ENCODE data around the gene COL20A1.

The COL20A1 gene

DNA sequence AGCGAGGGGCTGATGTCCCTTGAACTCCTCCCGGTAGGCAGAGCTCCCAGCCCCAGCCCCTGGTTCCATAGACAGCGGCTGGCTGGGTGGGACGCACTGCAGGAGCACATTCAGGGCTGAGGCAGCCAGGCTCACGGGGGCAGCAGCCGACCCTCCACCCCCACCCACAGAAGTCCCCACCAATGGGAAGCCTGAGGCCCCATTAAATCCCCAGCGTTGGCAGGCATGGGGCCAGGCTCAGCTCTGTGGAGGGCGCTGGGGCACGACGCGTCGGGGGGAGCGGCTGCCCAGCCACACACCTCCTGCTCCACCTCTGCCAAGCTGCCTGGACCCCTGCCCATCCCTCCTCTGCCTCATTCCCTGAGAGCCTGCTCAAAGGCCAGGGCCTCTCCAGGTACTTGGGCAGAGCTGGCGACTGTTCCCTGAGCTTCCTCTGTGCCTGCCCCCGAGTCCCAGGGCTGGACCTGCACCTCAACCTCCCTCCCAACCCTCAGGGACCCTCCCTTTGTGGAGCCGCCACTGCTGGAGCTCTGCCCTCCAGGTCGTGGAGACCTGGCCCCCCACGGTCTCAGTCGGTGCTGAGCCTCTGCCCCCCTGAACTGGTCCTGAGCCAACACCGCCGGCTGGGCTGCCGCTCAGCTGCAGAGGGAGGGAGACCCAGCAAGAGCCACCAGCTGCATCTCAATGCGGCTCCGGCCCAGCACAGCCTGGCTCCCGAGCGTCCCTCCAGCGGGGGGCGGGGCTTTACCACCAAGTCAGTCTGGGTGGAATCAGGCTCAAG, 59.0 kb downstream of the COL20A1 start:
- DNase-seq (ENCODE audit: low read depth): no peak
- H3K4me3 ChIP-seq (ENCODE audit: low read depth, low read length): no peak overlapping the region
- TF ChIP-seq, protein P1, sequence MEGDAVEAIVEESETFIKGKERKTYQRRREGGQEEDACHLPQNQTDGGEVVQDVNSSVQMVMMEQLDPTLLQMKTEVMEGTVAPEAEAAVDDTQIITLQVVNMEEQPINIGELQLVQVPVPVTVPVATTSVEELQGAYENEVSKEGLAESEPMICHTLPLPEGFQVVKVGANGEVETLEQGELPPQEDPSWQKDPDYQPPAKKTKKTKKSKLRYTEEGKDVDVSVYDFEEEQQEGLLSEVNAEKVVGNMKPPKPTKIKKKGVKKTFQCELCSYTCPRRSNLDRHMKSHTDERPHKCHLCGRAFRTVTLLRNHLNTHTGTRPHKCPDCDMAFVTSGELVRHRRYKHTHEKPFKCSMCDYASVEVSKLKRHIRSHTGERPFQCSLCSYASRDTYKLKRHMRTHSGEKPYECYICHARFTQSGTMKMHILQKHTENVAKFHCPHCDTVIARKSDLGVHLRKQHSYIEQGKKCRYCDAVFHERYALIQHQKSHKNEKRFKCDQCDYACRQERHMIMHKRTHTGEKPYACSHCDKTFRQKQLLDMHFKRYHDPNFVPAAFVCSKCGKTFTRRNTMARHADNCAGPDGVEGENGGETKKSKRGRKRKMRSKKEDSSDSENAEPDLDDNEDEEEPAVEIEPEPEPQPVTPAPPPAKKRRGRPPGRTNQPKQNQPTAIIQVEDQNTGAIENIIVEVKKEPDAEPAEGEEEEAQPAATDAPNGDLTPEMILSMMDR (IDR thresholded peaks at IDR 0.05; ENCODE audit: low read depth, low read length, missing control alignments): no peak

GRCh38 chr20:63352811-63353221, 59.8 kb downstream of the COL20A1 start:
- no peak overlapping the region for H3K4me3 ChIP-seq (ENCODE audit: low read depth, low read length)
- DNase-seq (ENCODE audit: low read depth): no peak
- TF ChIP-seq, protein P1 (IDR thresholded peaks at IDR 0.05; ENCODE audit: low read depth, low read length, missing control alignments): no peak

DNA sequence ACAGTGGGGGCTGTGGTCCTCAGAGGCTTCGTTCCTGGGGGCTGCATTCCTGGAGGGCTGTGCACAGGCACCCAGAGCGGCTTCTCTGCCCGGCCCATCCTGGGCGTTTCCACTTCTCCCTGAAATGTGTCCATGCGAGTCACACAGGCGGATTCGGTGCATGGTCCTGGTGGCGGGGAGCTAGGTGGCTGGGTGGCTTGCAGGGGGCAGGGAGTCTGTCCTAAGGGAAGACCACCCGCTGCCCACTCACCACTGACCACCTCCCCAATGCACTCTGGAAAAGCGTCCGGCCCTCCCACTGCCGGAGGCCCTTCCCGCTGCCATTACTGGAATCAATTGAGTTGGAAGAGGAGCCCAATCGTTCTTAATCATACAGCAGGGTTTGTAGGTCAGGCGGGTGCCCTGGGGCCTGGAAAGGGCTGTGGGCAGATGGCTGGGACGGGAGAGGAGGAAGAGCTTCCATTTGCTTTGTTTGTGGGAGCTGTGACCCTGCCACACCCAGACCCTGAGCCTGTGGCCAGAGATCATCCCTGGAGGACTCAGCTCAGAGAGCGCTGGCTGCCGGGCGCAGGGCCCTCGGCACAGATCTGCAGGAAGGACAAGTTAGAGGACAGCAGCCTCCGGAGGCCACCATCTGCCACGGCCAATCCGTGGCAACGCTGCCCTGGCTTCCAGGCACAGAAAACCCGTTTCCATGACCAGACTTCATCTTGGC, 61.8 kb downstream of the COL20A1 start:
- no peak overlapping the region for H3K4me3 ChIP-seq (ENCODE audit: low read depth, low read length)
- TF ChIP-seq, protein P1 (IDR thresholded peaks at IDR 0.05; ENCODE audit: low read depth, low read length, missing control alignments): no peak

DNA sequence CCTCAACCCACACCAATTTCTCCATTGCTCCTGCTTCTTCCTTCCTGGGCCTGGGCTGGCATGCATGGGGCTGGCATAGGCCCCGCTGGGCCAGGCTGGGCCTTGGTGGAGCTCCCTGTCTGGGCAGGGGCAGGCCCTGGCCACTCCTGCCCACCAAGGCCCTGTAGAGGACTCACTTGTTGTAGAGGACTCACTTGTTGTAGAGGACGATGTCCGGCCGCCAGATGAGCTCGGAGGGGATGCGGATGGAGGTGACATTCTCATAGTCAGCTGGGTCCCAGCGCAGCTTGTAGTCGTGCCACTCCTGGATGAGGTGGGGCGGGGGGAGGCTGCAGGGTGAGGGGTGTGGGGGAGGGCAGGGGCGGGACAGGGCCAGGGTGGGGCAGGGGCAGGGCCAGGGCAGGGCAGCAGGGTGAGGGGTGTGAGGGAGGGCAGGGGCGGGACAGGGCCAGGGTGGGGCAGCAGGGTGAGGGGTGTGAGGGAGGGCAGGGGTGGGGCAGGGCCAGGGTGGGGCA, 62.9 kb downstream of the COL20A1 start:
- DNase-seq (ENCODE audit: low read depth): no peak
- TF ChIP-seq, protein P1 (IDR thresholded peaks at IDR 0.05; ENCODE audit: low read depth, low read length, missing control alignments): no peak
- H3K4me3 ChIP-seq (ENCODE audit: low read depth, low read length): no peak overlapping the region

More for the DNA sequence above, 61.8 kb downstream of the COL20A1 start:
- no peak for DNase-seq (ENCODE audit: low read depth)

GRCh38 chr20:63356511-63356910, 63.5 kb downstream of the COL20A1 start:
- no peak overlapping the region for H3K4me3 ChIP-seq (ENCODE audit: low read depth, low read length)
- TF ChIP-seq, protein P1 (IDR thresholded peaks at IDR 0.05; ENCODE audit: low read depth, low read length, missing control alignments): no peak
- DNase-seq (ENCODE audit: low read depth): no peak

DNA sequence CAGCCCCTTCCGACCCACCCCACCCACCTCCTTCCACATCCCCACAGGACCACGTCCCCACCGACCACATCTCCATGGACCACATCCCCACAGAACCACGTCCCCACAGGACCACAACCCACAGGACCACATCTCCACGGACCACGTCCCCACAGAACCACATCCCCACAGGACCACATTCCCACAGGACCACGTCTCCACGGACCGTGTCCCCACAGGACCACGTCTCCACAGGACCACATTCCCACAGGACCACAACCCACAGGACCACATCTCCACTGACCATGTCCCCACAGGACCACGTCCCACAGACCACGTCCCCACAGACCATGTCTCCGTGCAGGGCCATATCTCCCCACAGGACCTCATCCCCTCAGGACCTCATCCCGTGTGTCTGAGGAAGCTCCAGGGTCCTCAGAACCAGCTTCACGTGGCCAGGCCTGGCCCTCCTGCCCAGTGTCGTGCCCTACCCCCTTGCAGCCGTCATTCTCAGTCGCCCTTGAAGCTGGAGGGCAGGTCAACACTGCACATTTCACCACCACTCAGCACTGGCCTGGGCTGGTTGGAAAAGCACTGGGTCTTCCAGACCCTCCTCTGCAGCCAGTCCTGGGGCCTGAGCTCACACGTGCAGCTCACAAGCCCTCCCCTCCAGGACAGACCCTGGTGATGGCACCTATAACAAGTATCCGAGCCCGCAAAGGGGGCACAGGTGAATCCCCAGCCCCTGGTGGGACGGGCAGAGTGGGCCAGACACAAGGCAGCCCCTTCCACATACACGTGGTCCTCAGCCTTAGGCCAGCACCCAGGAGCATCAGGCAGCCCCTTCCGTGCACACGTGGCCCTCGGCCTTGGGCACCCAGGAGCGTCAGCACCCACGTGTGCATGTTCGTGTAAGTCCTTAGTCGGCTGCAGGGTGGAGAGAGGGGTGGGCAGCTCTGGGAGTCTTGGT, 64.2 kb downstream of the COL20A1 start:
- TF ChIP-seq, protein P1 (IDR thresholded peaks at IDR 0.05; ENCODE audit: low read depth, low read length, missing control alignments): no peak

More for the DNA sequence above, 64.2 kb downstream of the COL20A1 start:
- DNase-seq (ENCODE audit: low read depth): no peak
- no peak overlapping the region for H3K4me3 ChIP-seq (ENCODE audit: low read depth, low read length)
